Measurements from ENCODE around the gene ZNF805.

Gene ZNF805

GRCh38 chr19:57280962-57281400, 40.5 kb downstream of the ZNF805 start:
- no peak for TF ChIP-seq CTCF (IDR thresholded peaks at IDR 0.05; ENCODE audit: unreplicated experiment in 3 of 3)

GRCh38 chr19:57282011-57282643, 41.7 kb downstream of the ZNF805 start:
- Mint-ChIP-seq H3K4me3 (peak overlapping the region in 1 of 3 experiments; percentile 94), H3K27me3 (ENCODE audit: low read depth) (no peaks in the 10 kb centered on the region), H3K4me1 (peaks cover 17% of the 10 kb centered on the region), H3K9me3 (peaks cover 3% of the 10 kb centered on the region), H3K36me3 (ENCODE audit: low read depth) (peaks cover 40% of the 10 kb centered on the region), H3K27ac (peak overlapping the region in 2 of 3 experiments; percentile 24 to 79)
- no peak for TF ChIP-seq CTCF (IDR thresholded peaks at IDR 0.05; ENCODE audit: unreplicated experiment in 3 of 3)

More at GRCh38 chr19:57280962-57281400, 40.5 kb downstream of the ZNF805 start:
- peaks cover 28% of the 10 kb centered on the region for H3K36me3 Mint-ChIP-seq (ENCODE audit: low read depth)
- H3K27ac Mint-ChIP-seq = no peak overlapping the region
- H3K9me3 Mint-ChIP-seq = no peaks in the 10 kb centered on the region
- peaks cover 17% of the 10 kb centered on the region for H3K4me1 Mint-ChIP-seq
- no peaks in the 10 kb centered on the region for H3K27me3 Mint-ChIP-seq (ENCODE audit: low read depth)
- no peak overlapping the region for H3K4me3 Mint-ChIP-seq

- H3K36me3 Mint-ChIP-seq (ENCODE audit: low read depth) = peaks cover 89% of the 10 kb centered on the region
- H3K4me3 Mint-ChIP-seq = no peak overlapping the region
- H3K9me3 Mint-ChIP-seq = peaks cover 44% of the 10 kb centered on the region
- H3K27ac Mint-ChIP-seq = no peak overlapping the region
- H3K4me1 Mint-ChIP-seq = no peaks in the 10 kb centered on the region
- H3K27me3 Mint-ChIP-seq (ENCODE audit: low read depth) = no peaks in the 10 kb centered on the region
- TF ChIP-seq CTCF (IDR thresholded peaks at IDR 0.05; ENCODE audit: unreplicated experiment in 3 of 3) = no peak
Observed at GRCh38 chr19:57288373-57288772, 47.9 kb downstream of the ZNF805 start.

- no peak for TF ChIP-seq CTCF (IDR thresholded peaks at IDR 0.05; ENCODE audit: unreplicated experiment in 3 of 3)
- Mint-ChIP-seq H3K36me3 (ENCODE audit: low read depth) (peaks cover 95% of the 10 kb centered on the region), H3K27ac (no peak overlapping the region), H3K4me3 (no peak overlapping the region), H3K27me3 (ENCODE audit: low read depth) (peaks cover 3% of the 10 kb centered on the region), H3K9me3 (peaks cover 68% of the 10 kb centered on the region), H3K4me1 (no peaks in the 10 kb centered on the region)
Observed at GRCh38 chr19:57290970-57291369, 50.5 kb downstream of the ZNF805 start.

- H3K36me3 Mint-ChIP-seq (ENCODE audit: low read depth) = peaks cover 95% of the 10 kb centered on the region
- peaks cover 3% of the 10 kb centered on the region for H3K27me3 Mint-ChIP-seq (ENCODE audit: low read depth)
- no peak for TF ChIP-seq CTCF (IDR thresholded peaks at IDR 0.05; ENCODE audit: unreplicated experiment in 3 of 3)
- peaks cover 76% of the 10 kb centered on the region for H3K9me3 Mint-ChIP-seq
- H3K27ac Mint-ChIP-seq = no peak overlapping the region
- no peak overlapping the region for H3K4me3 Mint-ChIP-seq
- no peaks in the 10 kb centered on the region for H3K4me1 Mint-ChIP-seq
Observed at GRCh38 chr19:57292547-57292946, 52.1 kb downstream of the ZNF805 start.

- Mint-ChIP-seq H3K4me1 (no peaks in the 10 kb centered on the region), H3K27me3 (ENCODE audit: low read depth) (peaks cover 3% of the 10 kb centered on the region), H3K36me3 (ENCODE audit: low read depth) (peaks cover 95% of the 10 kb centered on the region), H3K27ac (no peak overlapping the region), H3K4me3 (no peak overlapping the region), H3K9me3 (peaks cover 78% of the 10 kb centered on the region)
- no peak for TF ChIP-seq CTCF (IDR thresholded peaks at IDR 0.05; ENCODE audit: unreplicated experiment in 3 of 3)
Observed at GRCh38 chr19:57293719-57294118, 53.3 kb downstream of the ZNF805 start.
